WTC11 (cell line): Measurements from ENCODE around the gene MICU2. TPM values are rescaled to one million over a fixed set of nuclear protein-coding genes. Genes with fewer than 3 reads are reported as not detected.
"Not testable (repeated sequence)": the region's sequence is repeated elsewhere in the genome, so short reads cannot be mapped to it uniquely, and the experiment has no call there.

Experiments
- ATAC-seq: fragments of 200-7000 bp; cut with Tn5 transposase; 2 replicates; pipeline ENCODE4 v1.10.0; 2021; ENCODE audit warnings: mild to moderate bottlenecking, moderate library complexity
- CTCF ChIA-PET: fragments of 300-600 bp; sonication (Branson Sonifier 250); formaldehyde crosslinking; loops from one replicate; lab custom pipeline; 2021; ENCODE audit warnings: antibody characterized with exemption; lab: Charles Lee
- POLR2A ChIA-PET: fragments of 350-600 bp; sonication (Branson Sonifier 250); formaldehyde crosslinking; loops from one replicate; lab custom pipeline; 2021; ENCODE audit warnings: antibody characterized with exemption; lab: Charles Lee
- DNase-seq: peaks from one replicate; pipeline ENCODE4 v3.0.0; 2021; ENCODE audit warnings: low spot score
- H3K27ac Mint-ChIP-seq: 2 replicates; pipeline ENCODE4 v1.8.0; 2021; ENCODE audit warnings: mixed read lengths
- H3K27me3 Mint-ChIP-seq: 2 replicates; pipeline ENCODE4 v1.8.0; 2021; ENCODE audit warnings: low read depth, mild to moderate bottlenecking, moderate library complexity, mixed read lengths
- H3K36me3 Mint-ChIP-seq: 2 replicates; pipeline ENCODE4 v1.8.0; 2021; ENCODE audit warnings: mixed read lengths
- H3K4me1 Mint-ChIP-seq: 2 replicates; pipeline ENCODE4 v1.8.0; 2022; ENCODE audit warnings: mixed read lengths
- H3K4me3 Mint-ChIP-seq: 2 replicates; pipeline ENCODE4 v1.8.0; 2021; ENCODE audit warnings: mild to moderate bottlenecking, moderate library complexity, mixed read lengths
- H3K9me3 Mint-ChIP-seq: 2 replicates; pipeline ENCODE4 v1.8.0; 2021; ENCODE audit warnings: mixed read lengths
- CREM ChIP-seq: sonication (generic); formaldehyde crosslinking; IDR thresholded peaks from 2 replicates; pipeline ENCODE4 v1.8.1; 2022; ENCODE audit warnings: mild to moderate bottlenecking, missing genetic modification reagents, moderate library complexity
- ELF4 ChIP-seq: sonication (generic); formaldehyde crosslinking; IDR thresholded peaks from 2 replicates; pipeline ENCODE4 v1.8.1; 2022; ENCODE audit warnings: low read depth, mild to moderate bottlenecking, moderate library complexity, missing genetic modification reagents
- ETV6 ChIP-seq: sonication (generic); formaldehyde crosslinking; IDR thresholded peaks from 2 replicates; pipeline ENCODE4 v1.8.1; 2022; ENCODE audit warnings: mild to moderate bottlenecking, missing genetic modification reagents
- NR3C1 ChIP-seq: sonication (generic); formaldehyde crosslinking; conservative IDR thresholded peaks from 2 replicates; pipeline ENCODE4 v1.8.1; 2023; ENCODE audit warnings: low read depth, mild to moderate bottlenecking, missing genetic modification reagents
- OVOL2 ChIP-seq: fragments of 250-450 bp; sonication (Bioruptor Pico); IDR thresholded peaks from 2 replicates; pipeline ENCODE4 v1.9.0; 2021; ENCODE audit warnings: mild to moderate bottlenecking, borderline replicate concordance
- RELA ChIP-seq: sonication (generic); formaldehyde crosslinking; IDR thresholded peaks from 2 replicates; pipeline ENCODE4 v1.8.1; 2022; ENCODE audit warnings: missing genetic modification reagents, mild to moderate bottlenecking, borderline replicate concordance
- SMAD4 ChIP-seq: sonication (generic); formaldehyde crosslinking; IDR thresholded peaks from 2 replicates; pipeline ENCODE4 v1.8.0; 2022; ENCODE audit warnings: mild to moderate bottlenecking, missing genetic modification reagents
- SOX15 ChIP-seq: fragments of 250-450 bp; sonication (Bioruptor Pico); IDR thresholded peaks from 2 replicates; pipeline ENCODE4 v1.9.0; 2021; ENCODE audit warnings: mild to moderate bottlenecking
- TEAD1 ChIP-seq: sonication (generic); formaldehyde crosslinking; IDR thresholded peaks from 2 replicates; pipeline ENCODE4 v1.8.0; 2022; ENCODE audit warnings: mild to moderate bottlenecking, missing genetic modification reagents
- ZNF121 ChIP-seq: sonication (generic); formaldehyde crosslinking; IDR thresholded peaks from 2 replicates; pipeline ENCODE4 v1.8.0; 2023; ENCODE audit warnings: missing genetic modification reagents
- ZNF263 ChIP-seq: sonication (generic); formaldehyde crosslinking; IDR thresholded peaks from 2 replicates; pipeline ENCODE4 v1.8.1; 2022; ENCODE audit warnings: low read depth, mild to moderate bottlenecking, moderate library complexity, missing genetic modification reagents
- ZNF396 ChIP-seq: fragments of 250-450 bp; sonication (Bioruptor Pico); IDR thresholded peaks from 2 replicates; pipeline ENCODE4 v1.8.0; 2021; ENCODE audit warnings: mild to moderate bottlenecking, moderate library complexity, borderline replicate concordance
- total RNA-seq: library from RNA; stranded (reverse); gene quantifications from 3 replicates; pipeline ENCODE4 v1.2.3, GENCODE V29; 2021
- TF ChIP-seq, protein P1 (sequence below): sonication (generic); formaldehyde crosslinking; IDR thresholded peaks from 2 replicates; pipeline ENCODE4 v1.8.0; 2022; ENCODE audit warnings: mild to moderate bottlenecking, missing genetic modification reagents
- TF ChIP-seq, protein P2 (sequence below): fragments of 250-450 bp; sonication (Bioruptor Pico); IDR thresholded peaks from 2 replicates; pipeline ENCODE4 v1.8.0; 2021; ENCODE audit warnings: mild to moderate bottlenecking
- TF ChIP-seq, protein P3 (sequence below): fragments of 250-450 bp; sonication (Bioruptor Pico); IDR thresholded peaks from 2 replicates; pipeline ENCODE4 v1.9.0; 2021; ENCODE audit warnings: moderate library complexity, mild to moderate bottlenecking, inconsistent platforms, borderline replicate concordance
- TF ChIP-seq, protein P4 (sequence below): sonication (generic); formaldehyde crosslinking; IDR thresholded peaks from 2 replicates; pipeline ENCODE4 v1.8.0; 2023; ENCODE audit warnings: mild to moderate bottlenecking, missing genetic modification reagents
- TF ChIP-seq, protein P5 (sequence below): fragments of 250-450 bp; sonication (Bioruptor Pico); IDR thresholded peaks from 2 replicates; pipeline ENCODE4 v1.9.0; 2021; ENCODE audit warnings: mild to moderate bottlenecking
- TF ChIP-seq, protein P6 (sequence below): sonication (generic); formaldehyde crosslinking; IDR thresholded peaks from 2 replicates; pipeline ENCODE4 v1.8.1; 2023; ENCODE audit warnings: mild to moderate bottlenecking, missing genetic modification reagents, moderate library complexity
- TF ChIP-seq, protein P7 (sequence below): sonication (generic); formaldehyde crosslinking; IDR thresholded peaks from 2 replicates; pipeline ENCODE4 v1.8.0; 2023; ENCODE audit warnings: missing genetic modification reagents

Gene MICU2
- total RNA-seq, 1 experiment from 2014 or later, result 33.8 TPM

DNA sequence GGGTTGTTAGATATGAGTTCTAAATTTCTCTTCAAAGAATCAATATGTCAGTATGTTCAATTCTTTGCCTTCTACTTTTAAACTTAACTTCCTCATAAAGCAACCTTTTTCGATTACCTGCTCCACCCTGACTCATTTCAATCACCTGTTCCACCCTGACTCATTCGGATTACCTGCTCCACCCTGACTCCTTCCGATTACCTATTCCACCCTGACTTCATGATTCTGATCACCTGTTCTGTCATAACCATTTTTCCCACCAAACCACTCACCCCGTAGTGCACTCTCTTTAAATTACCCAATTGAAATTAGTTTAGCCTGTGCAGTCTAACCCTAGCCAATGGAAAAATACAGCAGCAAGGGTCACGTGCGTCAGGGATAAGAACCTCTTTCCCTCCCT is 14.5 kb downstream of the MICU2 start:
- DNase-seq, ATAC-seq, H3K4me3 Mint-ChIP-seq, H3K27ac Mint-ChIP-seq, POLR2A ChIA-PET, H3K36me3 Mint-ChIP-seq, H3K27me3 Mint-ChIP-seq, CTCF ChIA-PET: not testable (repeated sequence)
- Mint-ChIP-seq H3K4me1 (peaks cover 38% of the 10 kb centered on the region), H3K9me3 (peaks cover 17% of the 10 kb centered on the region)

DNA sequence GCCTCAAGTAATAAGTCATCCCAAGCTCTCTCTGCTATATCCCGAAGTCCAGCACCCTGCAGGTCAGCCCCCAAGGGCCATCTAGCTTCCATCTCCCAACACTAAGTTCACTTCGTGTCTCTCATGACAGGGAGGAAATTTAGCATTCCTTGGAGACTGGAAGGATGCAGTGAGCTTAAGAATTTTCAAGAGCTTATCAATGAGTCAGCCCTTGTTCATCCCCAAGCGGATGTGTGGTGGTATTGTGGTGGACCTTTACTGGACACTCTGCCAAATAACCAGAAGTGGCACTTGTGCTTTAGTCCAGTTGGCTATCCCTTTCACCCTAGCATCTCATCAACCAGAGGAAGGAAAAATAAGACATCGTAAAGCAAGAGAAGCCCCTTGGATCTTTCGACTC is 15.6 kb downstream of the MICU2 start:
- H3K27me3 Mint-ChIP-seq, POLR2A ChIA-PET, H3K27ac Mint-ChIP-seq, H3K4me3 Mint-ChIP-seq, DNase-seq, ATAC-seq: not testable (repeated sequence)
- H3K36me3 Mint-ChIP-seq, result peaks cover 14% of the 10 kb centered on the region
- peaks cover 17% of the 10 kb centered on the region for H3K9me3 Mint-ChIP-seq
- CTCF ChIA-PET, result interaction anchor here (1.6 kb wide), 1 partner anchor 30 kb away, joined by 4 read pairs; no protein-coding TSS in a partner anchor
- H3K4me1 Mint-ChIP-seq, result peaks cover 39% of the 10 kb centered on the region

DNA sequence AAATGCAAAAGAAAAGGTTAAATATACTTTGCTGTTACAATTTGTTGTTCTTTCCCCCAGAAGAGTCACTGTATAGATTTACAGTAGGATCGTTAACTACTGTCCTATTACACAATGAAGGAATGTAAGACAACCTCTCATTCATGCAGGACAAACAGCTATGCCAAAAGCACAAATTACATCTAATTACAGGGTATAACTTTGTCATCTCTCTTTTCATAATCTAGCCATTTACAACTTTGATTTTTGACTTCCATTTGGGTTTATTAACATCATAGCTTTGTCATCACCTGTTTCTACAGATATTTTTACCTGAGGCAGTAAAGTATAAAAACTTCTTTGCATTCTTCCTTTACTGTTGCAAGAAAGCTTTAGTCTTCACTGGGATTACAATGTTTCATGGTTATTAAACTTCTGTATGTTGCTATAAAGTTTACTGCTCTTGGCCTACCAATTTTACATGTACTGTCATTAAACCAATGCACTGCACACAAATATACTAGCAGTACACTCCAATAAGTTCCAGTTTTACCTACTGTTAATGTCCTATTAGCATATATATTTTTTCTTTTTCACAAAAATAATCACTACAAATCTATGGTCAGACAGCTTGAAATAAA is 18.9 kb downstream of the MICU2 start:
- POLR2A ChIA-PET, result no interaction called here
- TF ChIP-seq OVOL2 (CRISPR knock-in tag) (no peak), SOX15 (CRISPR knock-in tag) (no peak), TEAD1 (CRISPR knock-in tag) (no peak), ZNF263 (no peak), ZNF121 (CRISPR knock-in tag) (no peak), ETV6 (CRISPR knock-in tag) (no peak), ZNF396 (CRISPR knock-in tag) (no peak), RELA (no peak)
- TF ChIP-seq, protein P1, sequence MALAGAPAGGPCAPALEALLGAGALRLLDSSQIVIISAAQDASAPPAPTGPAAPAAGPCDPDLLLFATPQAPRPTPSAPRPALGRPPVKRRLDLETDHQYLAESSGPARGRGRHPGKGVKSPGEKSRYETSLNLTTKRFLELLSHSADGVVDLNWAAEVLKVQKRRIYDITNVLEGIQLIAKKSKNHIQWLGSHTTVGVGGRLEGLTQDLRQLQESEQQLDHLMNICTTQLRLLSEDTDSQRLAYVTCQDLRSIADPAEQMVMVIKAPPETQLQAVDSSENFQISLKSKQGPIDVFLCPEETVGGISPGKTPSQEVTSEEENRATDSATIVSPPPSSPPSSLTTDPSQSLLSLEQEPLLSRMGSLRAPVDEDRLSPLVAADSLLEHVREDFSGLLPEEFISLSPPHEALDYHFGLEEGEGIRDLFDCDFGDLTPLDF (CRISPR knock-in tag), result no peak
- TF ChIP-seq, protein P2, sequence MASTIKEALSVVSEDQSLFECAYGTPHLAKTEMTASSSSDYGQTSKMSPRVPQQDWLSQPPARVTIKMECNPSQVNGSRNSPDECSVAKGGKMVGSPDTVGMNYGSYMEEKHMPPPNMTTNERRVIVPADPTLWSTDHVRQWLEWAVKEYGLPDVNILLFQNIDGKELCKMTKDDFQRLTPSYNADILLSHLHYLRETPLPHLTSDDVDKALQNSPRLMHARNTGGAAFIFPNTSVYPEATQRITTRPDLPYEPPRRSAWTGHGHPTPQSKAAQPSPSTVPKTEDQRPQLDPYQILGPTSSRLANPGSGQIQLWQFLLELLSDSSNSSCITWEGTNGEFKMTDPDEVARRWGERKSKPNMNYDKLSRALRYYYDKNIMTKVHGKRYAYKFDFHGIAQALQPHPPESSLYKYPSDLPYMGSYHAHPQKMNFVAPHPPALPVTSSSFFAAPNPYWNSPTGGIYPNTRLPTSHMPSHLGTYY (CRISPR knock-in tag), result no peak
- TF ChIP-seq, protein P3, sequence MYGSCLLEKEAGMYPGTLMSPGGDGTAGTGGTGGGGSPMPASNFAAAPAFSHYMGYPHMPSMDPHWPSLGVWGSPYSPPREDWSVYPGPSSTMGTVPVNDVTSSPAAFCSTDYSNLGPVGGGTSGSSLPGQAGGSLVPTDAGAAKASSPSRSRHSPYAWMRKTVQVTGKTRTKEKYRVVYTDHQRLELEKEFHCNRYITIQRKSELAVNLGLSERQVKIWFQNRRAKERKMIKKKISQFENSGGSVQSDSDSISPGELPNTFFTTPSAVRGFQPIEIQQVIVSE (CRISPR knock-in tag), result no peak
- TF ChIP-seq, protein P4, sequence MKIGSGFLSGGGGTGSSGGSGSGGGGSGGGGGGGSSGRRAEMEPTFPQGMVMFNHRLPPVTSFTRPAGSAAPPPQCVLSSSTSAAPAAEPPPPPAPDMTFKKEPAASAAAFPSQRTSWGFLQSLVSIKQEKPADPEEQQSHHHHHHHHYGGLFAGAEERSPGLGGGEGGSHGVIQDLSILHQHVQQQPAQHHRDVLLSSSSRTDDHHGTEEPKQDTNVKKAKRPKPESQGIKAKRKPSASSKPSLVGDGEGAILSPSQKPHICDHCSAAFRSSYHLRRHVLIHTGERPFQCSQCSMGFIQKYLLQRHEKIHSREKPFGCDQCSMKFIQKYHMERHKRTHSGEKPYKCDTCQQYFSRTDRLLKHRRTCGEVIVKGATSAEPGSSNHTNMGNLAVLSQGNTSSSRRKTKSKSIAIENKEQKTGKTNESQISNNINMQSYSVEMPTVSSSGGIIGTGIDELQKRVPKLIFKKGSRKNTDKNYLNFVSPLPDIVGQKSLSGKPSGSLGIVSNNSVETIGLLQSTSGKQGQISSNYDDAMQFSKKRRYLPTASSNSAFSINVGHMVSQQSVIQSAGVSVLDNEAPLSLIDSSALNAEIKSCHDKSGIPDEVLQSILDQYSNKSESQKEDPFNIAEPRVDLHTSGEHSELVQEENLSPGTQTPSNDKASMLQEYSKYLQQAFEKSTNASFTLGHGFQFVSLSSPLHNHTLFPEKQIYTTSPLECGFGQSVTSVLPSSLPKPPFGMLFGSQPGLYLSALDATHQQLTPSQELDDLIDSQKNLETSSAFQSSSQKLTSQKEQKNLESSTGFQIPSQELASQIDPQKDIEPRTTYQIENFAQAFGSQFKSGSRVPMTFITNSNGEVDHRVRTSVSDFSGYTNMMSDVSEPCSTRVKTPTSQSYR (CRISPR knock-in tag), result no peak
- H3K9me3 Mint-ChIP-seq, result peaks cover 25% of the 10 kb centered on the region
- no peak overlapping the region for H3K4me3 Mint-ChIP-seq
- H3K27me3 Mint-ChIP-seq, result no peaks in the 10 kb centered on the region
- H3K4me1 Mint-ChIP-seq, result peaks cover 32% of the 10 kb centered on the region
- CTCF ChIA-PET, result no interaction called here
- no peak overlapping the region for H3K27ac Mint-ChIP-seq
- no peak for ATAC-seq
- peaks cover 25% of the 10 kb centered on the region for H3K36me3 Mint-ChIP-seq
- DNase-seq, result no peak

DNA sequence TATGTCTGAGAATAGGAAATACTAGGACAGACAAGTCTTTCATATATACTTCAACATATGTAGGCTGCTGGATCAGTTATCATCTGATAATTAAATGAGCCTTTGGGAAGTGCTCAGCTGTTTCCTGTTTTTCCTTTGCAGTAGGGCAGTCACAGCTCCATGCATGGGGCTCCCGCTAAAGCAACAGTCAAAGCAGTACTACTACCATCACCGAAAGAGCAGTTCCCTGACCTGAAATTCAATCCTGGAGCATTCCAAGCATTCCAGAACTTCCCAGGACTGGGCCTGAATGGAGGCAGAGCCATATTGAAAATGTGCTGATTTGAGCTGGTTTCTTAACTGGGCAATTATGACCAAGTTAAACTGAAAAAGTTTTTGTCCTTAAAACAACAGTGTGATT is 20.5 kb downstream of the MICU2 start:
- CTCF ChIA-PET, result interaction anchor here (1.6 kb wide), 1 partner anchor 26 kb away, joined by 4 read pairs; no protein-coding TSS in a partner anchor
- H3K9me3 Mint-ChIP-seq, result peaks cover 25% of the 10 kb centered on the region
- no peak overlapping the region for H3K4me3 Mint-ChIP-seq
- DNase-seq, result peak; percentile 20
- H3K27me3 Mint-ChIP-seq, result no peaks in the 10 kb centered on the region
- POLR2A ChIA-PET, result no interaction called here
- H3K27ac Mint-ChIP-seq, result peak overlapping the region; percentile 32
- ATAC-seq, result peak; percentile 99
- peaks cover 22% of the 10 kb centered on the region for H3K4me1 Mint-ChIP-seq
- peaks cover 25% of the 10 kb centered on the region for H3K36me3 Mint-ChIP-seq
- TF ChIP-seq, protein P5, sequence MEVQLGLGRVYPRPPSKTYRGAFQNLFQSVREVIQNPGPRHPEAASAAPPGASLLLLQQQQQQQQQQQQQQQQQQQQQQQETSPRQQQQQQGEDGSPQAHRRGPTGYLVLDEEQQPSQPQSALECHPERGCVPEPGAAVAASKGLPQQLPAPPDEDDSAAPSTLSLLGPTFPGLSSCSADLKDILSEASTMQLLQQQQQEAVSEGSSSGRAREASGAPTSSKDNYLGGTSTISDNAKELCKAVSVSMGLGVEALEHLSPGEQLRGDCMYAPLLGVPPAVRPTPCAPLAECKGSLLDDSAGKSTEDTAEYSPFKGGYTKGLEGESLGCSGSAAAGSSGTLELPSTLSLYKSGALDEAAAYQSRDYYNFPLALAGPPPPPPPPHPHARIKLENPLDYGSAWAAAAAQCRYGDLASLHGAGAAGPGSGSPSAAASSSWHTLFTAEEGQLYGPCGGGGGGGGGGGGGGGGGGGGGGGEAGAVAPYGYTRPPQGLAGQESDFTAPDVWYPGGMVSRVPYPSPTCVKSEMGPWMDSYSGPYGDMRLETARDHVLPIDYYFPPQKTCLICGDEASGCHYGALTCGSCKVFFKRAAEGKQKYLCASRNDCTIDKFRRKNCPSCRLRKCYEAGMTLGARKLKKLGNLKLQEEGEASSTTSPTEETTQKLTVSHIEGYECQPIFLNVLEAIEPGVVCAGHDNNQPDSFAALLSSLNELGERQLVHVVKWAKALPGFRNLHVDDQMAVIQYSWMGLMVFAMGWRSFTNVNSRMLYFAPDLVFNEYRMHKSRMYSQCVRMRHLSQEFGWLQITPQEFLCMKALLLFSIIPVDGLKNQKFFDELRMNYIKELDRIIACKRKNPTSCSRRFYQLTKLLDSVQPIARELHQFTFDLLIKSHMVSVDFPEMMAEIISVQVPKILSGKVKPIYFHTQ (CRISPR knock-in tag), result no peak
- TF ChIP-seq SMAD4 (CRISPR knock-in tag) (no peak), ELF4 (CRISPR knock-in tag) (no peak), NR3C1 (no peak), TEAD1 (CRISPR knock-in tag) (peak; percentile 94; the same call in 1 of the 2 replicates), CREM (CRISPR knock-in tag) (no peak)
- TF ChIP-seq, protein P6, sequence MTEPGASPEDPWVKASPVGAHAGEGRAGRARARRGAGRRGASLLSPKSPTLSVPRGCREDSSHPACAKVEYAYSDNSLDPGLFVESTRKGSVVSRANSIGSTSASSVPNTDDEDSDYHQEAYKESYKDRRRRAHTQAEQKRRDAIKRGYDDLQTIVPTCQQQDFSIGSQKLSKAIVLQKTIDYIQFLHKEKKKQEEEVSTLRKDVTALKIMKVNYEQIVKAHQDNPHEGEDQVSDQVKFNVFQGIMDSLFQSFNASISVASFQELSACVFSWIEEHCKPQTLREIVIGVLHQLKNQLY, result no peak
- TF ChIP-seq, protein P7, sequence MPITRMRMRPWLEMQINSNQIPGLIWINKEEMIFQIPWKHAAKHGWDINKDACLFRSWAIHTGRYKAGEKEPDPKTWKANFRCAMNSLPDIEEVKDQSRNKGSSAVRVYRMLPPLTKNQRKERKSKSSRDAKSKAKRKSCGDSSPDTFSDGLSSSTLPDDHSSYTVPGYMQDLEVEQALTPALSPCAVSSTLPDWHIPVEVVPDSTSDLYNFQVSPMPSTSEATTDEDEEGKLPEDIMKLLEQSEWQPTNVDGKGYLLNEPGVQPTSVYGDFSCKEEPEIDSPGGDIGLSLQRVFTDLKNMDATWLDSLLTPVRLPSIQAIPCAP (CRISPR knock-in tag), result no peak
